ENCODE data around the gene PAQR4. TPM values are rescaled to one million over a fixed set of nuclear protein-coding genes. Genes with fewer than 3 reads are reported as not detected.

The PAQR4 gene
- total and polyA plus RNA-seq, 2 donors from 2014 or later = 3.5 to 5.9 TPM

- Histone ChIP-seq H3K4me1 (ENCODE audit: control insufficient read depth in 2 of 3, insufficient read depth in 2 of 3, low read depth in 1 of 3, low read length in 3 of 3) (no peaks in the 10 kb centered on the region), H3K4me3 (ENCODE audit: low read length in 3 of 3) (no peak overlapping the region), H3K9ac (ENCODE audit: low read length in 3 of 3) (no peak overlapping the region), H3K9me3 (ENCODE audit: control insufficient read depth in 2 of 3, insufficient read depth in 1 of 3, low read length in 3 of 3) (no peaks in the 10 kb centered on the region), H3K36me3 (ENCODE audit: control insufficient read depth in 2 of 3, insufficient read depth in 3 of 3, low read length in 3 of 3) (no peaks in the 10 kb centered on the region), H3K27me3 (ENCODE audit: control insufficient read depth, insufficient read depth, low read length) (no peaks in the 10 kb centered on the region), H3K27ac (ENCODE audit: low read depth in 2 of 2, low read length in 2 of 2) (no peak overlapping the region)
- DNase-seq (no peak), FAIRE-seq (no peak)
- TF ChIP-seq CTCF (IDR thresholded peaks at IDR 0.05; ENCODE audit: borderline replicate concordance, extremely low read depth, insufficient read depth) = no peak
- intact Hi-C loops (cut with DNase I) = no loop called here
Observed at GRCh38 chr16:2988590-2989099, 19.5 kb downstream of the PAQR4 start.

GRCh38 chr16:2990891-2991290, 21.7 kb downstream of the PAQR4 start:
- no peak overlapping the region for H3K4me3 ChIP-seq (ENCODE audit: low read length in 3 of 3)
- intact Hi-C loops (cut with DNase I) = no loop called here
- no peaks in the 10 kb centered on the region for H3K4me1 ChIP-seq (ENCODE audit: control insufficient read depth in 2 of 3, insufficient read depth in 2 of 3, low read depth in 1 of 3, low read length in 3 of 3)
- no peaks in the 10 kb centered on the region for H3K36me3 ChIP-seq (ENCODE audit: control insufficient read depth in 2 of 3, insufficient read depth in 3 of 3, low read length in 3 of 3)
- H3K9me3 ChIP-seq (ENCODE audit: control insufficient read depth in 2 of 3, insufficient read depth in 1 of 3, low read length in 3 of 3) = no peaks in the 10 kb centered on the region
- H3K27me3 ChIP-seq (ENCODE audit: control insufficient read depth, insufficient read depth, low read length) = no peaks in the 10 kb centered on the region
- no peak overlapping the region for H3K9ac ChIP-seq (ENCODE audit: low read length in 3 of 3)
- no peak overlapping the region for H3K27ac ChIP-seq (ENCODE audit: low read depth in 2 of 2, low read length in 2 of 2)
- no peak for TF ChIP-seq CTCF (IDR thresholded peaks at IDR 0.05; ENCODE audit: borderline replicate concordance, extremely low read depth, insufficient read depth)
- no peak for FAIRE-seq
- no peak for DNase-seq

- no peaks in the 10 kb centered on the region for H3K4me1 ChIP-seq (ENCODE audit: control insufficient read depth in 2 of 3, insufficient read depth in 2 of 3, low read depth in 1 of 3, low read length in 3 of 3)
- FAIRE-seq (no peak), DNase-seq (no peak)
- no peak overlapping the region for H3K4me3 ChIP-seq (ENCODE audit: low read length in 3 of 3)
- no peak for TF ChIP-seq CTCF (IDR thresholded peaks at IDR 0.05; ENCODE audit: borderline replicate concordance, extremely low read depth, insufficient read depth)
- H3K9ac ChIP-seq (ENCODE audit: low read length in 3 of 3) = no peak overlapping the region
- no peaks in the 10 kb centered on the region for H3K9me3 ChIP-seq (ENCODE audit: control insufficient read depth in 2 of 3, insufficient read depth in 1 of 3, low read length in 3 of 3)
- H3K27me3 ChIP-seq (ENCODE audit: control insufficient read depth, insufficient read depth, low read length) = no peaks in the 10 kb centered on the region
- no peak overlapping the region for H3K27ac ChIP-seq (ENCODE audit: low read depth in 2 of 2, low read length in 2 of 2)
- H3K36me3 ChIP-seq (ENCODE audit: control insufficient read depth in 2 of 3, insufficient read depth in 3 of 3, low read length in 3 of 3) = no peaks in the 10 kb centered on the region
- intact Hi-C loops (cut with DNase I) = no loop called here
Observed at GRCh38 chr16:2991566-2992261, 22.6 kb downstream of the PAQR4 start.
